Activated naive CD4-positive, alpha-beta T cell (primary cell): ENCODE measurements around the gene TKTL1.
"Not testable (repeated sequence)": the region's sequence is repeated elsewhere in the genome, so short reads cannot be mapped to it uniquely, and the experiment has no call there.

Source experiments
- DNase-seq, 4 experiments: peaks; one replicate each; lab custom pipeline; 2025; lab: John Stamatoyannopoulos, UW

TKTL1 gene

DNA sequence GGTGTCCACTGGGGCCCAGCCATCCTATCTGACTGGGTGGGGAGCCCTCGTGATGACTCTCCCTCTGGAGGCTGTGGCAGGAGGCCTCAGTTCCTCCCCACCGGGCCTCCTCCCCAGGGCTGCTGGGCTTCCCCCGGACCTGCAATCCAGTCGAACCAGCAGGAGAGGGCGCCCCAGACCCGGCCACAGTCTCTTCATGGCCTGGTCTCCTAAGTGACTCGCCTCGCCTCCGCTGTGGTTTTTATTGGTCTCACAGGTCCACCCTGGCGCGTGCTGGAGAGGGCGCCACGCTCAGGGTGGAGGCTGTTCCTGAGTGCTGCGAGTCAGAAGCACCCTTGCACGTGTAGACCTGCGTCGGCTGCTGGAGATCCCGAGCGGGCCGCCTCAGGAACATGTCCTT, 48.0 kb downstream of the TKTL1 start:
- not testable (repeated sequence) for DNase-seq

DNA sequence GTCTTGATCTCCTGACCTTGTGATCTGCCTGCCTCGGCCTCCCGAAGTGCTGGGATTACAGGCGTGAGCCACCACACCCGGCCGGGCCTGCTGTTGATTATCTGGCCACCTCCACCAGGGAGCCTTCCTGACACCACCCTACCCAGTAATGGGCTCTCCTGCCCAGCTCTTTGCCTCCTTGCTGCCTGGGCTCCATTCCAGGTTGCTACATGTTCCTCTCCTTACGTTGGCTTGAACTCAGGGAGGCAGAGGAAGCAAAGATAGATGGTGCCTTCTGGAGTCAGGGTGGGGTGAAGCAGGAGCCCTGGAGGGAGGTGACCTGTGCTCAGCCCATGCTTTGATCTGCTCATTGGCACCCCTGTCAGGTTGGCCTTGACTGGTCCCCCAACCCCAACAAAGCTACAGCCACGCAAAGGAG, 52.5 kb downstream of the TKTL1 start:
- DNase-seq: no peak

- DNase-seq: no peak
These were observed 53.2 kb downstream of the TKTL1 start for GRCh38 chrX:154348646-154349358.

GRCh38 chrX:154349359-154349935, 53.9 kb downstream of the TKTL1 start:
- no peak for DNase-seq

DNA sequence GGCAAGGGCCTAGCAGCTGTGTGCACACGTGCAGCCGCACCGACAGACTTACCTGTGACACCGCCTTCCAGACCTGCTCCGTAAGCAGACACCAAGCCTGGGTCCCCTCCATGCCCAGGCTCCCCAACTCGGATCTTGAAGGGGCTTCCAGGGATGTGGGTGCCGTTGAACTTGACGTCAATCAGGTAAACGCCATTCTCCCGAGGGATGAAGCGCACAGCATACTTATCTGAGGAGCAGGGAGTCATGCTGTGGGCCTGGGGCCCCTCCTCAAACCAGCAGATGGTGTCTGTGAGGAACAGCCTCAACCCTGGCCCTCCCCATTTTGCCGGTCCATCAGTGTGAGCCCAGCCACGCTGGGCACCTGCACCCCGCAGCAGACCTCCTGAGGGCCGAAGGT, 54.4 kb downstream of the TKTL1 start:
- no peak for DNase-seq

DNA sequence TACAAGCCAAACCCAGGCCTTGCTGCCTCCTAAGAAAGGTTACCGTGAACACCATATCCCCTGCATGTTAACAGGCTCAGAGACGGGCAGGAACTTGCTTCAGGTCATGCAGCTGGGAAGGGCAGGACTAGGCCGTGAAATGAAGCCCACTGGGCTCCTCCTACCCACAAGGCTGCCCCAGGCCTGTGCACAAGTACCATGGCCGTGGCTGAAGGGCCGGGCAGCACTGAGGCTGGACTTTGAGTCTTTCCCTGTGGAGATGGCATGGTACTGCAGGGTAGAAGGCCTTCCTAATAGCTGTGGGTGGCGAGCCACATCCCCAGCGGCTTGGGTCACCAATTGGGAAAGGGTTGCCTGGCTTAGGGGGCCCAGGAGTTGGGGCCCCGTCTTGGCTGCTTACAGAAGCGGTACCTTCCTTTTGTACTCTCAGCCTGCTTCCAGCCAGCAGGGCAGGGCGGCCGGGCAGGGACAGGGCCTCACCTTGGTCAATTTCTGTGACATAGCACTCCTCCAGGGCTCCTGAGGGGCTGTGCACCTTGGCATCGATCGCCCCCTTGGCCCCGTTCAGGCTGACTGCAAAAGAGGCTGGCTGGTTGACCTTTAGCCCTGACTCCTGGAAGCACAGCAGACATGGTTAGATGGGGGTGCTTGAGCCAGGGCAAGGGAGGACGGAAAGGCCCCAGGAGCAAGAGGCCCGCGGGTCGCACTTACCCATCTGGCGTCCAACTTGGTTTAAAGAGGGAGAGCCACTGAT, 55.0 kb downstream of the TKTL1 start:
- no peak for DNase-seq

- DNase-seq: no peak
These were observed 55.8 kb downstream of the TKTL1 start for GRCh38 chrX:154351183-154352011.

GRCh38 chrX:154352012-154352401, 56.4 kb downstream of the TKTL1 start:
- DNase-seq: no peak

DNA sequence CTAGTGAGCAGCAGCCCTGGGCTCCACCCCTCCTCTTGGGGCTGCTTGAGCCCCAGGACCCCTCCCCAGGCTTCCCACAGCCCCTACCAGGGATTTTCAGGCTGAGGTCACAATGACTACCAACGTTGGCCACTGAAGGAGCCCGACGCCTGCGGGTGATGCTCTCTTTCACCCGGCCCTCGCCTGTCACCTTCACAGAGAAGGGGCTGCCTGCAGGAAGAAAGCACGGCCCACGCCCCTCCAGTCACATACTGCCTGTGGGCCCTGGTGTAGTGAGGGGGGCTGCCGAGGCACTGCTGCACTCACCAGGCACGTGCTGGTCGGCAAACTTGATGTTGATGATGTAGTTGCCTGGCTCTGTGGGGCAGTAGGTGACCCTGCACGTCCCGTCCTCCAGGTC, 56.9 kb downstream of the TKTL1 start:
- no peak for DNase-seq

DNA sequence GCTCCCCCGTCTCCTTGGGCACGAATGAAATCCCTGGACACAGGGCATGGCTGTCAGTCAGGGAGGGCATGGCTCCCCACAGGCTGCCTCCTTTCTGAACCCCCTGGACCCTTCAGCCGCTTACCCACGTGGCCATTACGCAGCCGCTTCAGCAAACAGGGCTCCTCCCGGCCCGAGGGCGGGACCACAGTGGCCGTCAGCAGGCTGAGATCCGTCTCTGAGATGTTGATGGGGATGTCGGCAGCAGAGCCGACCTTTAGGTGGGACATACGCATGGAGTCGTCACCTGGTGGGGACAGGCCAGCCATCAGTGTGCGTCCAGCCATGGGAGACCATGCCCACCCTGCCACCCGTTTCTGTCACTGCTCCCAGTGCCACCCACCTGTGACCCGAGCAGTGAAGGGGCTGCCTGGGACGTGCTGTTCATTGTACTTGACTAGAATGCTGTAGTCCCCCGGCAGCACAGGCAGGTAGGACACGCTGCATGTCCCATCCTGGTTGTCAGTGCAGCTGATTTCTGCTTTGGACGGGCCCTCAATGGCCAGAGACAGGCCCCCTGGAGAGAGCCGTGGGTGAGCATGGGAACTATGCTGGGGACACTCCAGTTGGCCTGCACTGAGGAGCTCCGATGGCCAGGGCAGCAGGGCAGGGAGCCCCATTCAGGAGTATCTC, 57.7 kb downstream of the TKTL1 start:
- no peak for DNase-seq

GRCh38 chrX:154354013-154354412, 58.4 kb downstream of the TKTL1 start:
- no peak for DNase-seq

DNA sequence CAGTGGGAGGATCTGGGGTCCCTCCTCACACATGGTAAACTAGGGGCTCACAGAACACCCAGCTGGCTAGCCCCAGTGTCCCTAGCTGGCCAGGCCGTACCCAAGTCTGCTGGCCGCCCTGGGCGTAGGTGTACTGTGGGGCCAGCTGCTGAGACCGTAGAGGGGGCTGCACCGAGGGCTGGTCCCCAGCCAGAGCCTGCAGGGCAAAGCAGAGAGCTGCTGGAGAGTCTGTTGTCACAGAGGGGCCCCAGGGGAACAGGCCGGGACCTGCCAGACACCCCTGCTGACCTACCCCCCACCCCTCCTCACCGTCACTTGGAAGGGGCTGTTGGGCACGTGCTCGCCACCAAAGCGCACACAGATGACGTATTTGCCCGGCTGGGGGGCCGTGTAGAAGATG, 58.9 kb downstream of the TKTL1 start:
- DNase-seq: no peak

- no peak for DNase-seq
These were observed 59.6 kb downstream of the TKTL1 start for GRCh38 chrX:154355094-154355775.

DNA sequence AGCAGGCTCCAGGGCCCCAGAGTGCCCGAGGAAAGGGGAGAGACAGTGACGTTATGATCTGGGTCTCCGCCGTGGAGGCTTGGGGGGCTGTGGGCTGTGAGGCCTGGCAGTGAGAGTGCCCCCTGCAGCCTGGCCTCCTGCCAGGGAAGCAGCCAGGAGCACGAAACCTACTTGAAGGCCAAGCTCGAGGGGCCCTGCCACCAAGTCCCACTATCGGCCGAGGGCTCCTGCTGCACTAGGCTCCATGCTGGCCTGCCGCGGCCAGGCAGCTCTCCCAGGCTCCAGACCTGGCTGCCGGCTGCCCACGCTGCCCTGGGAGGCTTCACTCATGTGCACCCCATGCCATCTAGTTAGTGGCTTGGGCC, 60.2 kb downstream of the TKTL1 start:
- DNase-seq: no peak

- DNase-seq: no peak
These were observed 61.0 kb downstream of the TKTL1 start for GRCh38 chrX:154356596-154356995.

DNA sequence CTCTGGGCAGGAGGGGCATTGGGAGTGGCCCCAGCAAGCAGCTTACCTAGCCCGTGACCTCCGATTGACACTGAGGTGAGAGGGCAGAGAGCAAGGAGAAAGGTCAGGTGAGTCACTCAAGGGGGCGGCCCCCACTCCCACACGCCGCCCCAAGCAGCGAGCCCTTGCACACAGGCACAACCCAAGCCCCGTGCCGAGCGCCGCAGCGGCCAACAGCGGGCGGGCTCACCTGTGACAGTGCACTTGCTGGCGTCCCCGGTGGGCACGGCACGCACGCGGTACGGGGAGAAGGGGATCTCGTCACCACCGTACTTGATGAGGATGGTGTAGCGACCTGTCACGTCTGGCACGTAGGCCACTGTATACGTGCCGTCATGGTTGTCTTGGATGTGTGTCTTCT, 61.6 kb downstream of the TKTL1 start:
- no peak for DNase-seq

DNA sequence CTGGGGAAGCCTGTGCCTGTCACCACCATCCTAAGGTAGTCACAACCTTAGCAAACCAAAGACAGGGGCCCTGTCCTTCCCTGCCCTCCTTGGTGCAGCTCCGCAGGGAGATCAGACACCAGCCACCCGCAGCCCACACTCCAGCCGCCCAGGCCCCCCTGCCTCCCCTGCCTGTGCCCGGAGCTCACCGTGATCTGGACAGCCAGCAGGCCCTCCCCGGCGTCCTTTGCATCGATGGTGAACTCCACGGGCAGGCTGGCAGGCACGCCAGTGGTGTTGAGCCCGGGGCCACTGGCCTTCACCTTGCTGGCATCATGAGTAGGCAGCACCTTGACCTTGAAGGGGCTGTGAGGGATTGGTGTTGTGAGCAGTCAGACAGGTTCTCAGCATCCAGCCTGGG, 62.4 kb downstream of the TKTL1 start:
- no peak for DNase-seq

GRCh38 chrX:154358829-154359228, 63.2 kb downstream of the TKTL1 start:
- no peak for DNase-seq

DNA sequence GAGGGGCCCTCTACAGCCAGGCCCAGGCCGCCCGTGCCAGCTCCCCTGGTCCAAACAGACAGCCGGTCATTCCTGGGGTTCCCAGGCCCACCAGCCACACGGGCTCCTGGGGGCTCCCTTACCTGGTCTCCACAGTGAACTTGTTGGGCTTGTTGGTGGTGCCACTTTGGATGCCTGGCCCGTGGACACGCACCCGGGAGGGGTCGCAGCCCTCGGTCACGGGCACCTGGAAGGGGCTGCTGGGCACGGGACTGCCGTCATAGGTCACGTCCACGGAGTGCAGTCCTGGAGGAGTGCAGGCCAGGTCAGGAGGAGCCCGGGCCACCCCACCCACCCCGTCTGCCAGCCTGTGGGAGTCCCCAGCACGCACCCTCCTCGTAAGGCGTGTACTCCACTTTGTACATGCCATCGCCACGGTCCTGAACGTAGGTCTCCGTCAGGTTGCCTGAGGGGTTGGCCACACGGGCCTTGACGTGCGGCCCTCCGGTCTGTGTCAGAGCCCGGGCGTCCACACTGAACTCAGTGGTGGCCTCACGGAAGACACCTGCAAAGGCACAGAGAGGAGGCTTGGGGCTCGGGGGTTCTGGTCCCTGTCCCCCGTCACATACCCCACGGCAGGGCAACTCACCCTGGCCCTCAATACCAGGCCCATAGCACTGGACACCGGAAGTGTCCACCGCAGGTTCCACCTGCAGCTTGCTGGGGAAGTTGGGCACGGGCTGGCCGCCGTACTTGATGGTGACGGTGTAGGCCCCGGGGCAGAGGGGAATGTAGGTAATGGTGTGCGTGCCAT, 64.0 kb downstream of the TKTL1 start:
- DNase-seq: no peak

DNA sequence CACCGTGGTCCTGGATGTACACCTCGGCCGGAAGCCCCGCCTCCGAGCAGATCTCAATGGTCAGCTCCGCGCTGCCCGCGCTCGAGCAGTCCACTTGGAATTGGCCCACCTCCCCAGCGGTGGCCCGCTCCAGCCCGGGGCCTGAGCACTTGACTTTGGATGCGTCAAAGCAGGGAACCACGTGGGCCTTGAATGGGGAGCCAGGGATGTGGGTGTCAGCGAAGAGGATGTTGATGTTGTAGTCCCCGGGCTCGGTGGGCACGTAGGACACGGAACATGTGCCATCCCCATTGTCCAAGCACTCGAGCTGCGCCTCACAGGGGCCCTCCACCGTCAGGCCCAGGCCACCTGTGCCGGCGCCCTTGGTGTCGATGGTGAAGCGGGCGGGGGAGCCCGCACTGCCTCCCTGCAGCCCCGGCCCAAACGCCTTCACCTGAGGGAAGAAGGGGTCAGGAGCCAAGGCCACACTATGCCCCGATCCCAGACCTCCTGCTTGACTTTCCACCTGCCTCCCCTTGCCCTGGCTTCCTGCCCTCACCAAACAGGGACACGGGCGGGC, 64.6 kb downstream of the TKTL1 start:
- no peak for DNase-seq
